ENCODE results near the gene SDR42E2. TPM values are rescaled to one million over a fixed set of nuclear protein-coding genes. Genes with fewer than 3 reads are reported as not detected.

SDR42E2 gene
- total RNA-seq, 1 donor from 2014 or later = not detected

- DNase-seq (ENCODE audit: low spot score in 2 of 2) = peak; percentile 34 to 90
- Histone ChIP-seq H3K9me3 (no peaks in the 10 kb centered on the region), H3K27ac (peak overlapping the region; percentile 86 to 98), H3K36me3 (no peaks in the 10 kb centered on the region), H3K27me3 (no peaks in the 10 kb centered on the region), H3K4me3 (peak overlapping the region; percentile 69 to 82), H3K4me1 (peaks cover 9 to 20% of the 10 kb centered on the region in 2 donors)
- no peak for TF ChIP-seq CTCF (IDR thresholded peaks at IDR 0.05)
- intact Hi-C loops (cut with DNase I) = loop anchor here (1.0 to 10.0 kb wide), 8 partner anchors 109 to 1455 kb away; partner anchors contain the start of genes DCTN5, DCUN1D3, LYRM1 and PALB2
Observed at GRCh38 chr16:22190081-22190775, 27.9 kb downstream of the SDR42E2 start.

- Histone ChIP-seq H3K9me3 (no peaks in the 10 kb centered on the region), H3K4me1 (peaks cover 9 to 20% of the 10 kb centered on the region in 2 donors), H3K27ac (peak overlapping the region; percentile 95 to 98), H3K27me3 (no peaks in the 10 kb centered on the region), H3K36me3 (no peaks in the 10 kb centered on the region), H3K4me3 (peak overlapping the region; percentile 58 to 64)
- DNase-seq (ENCODE audit: low spot score in 2 of 2) = peak; percentile 99 to 100
- intact Hi-C loops (cut with DNase I) = loop anchor here (1.0 to 10.0 kb wide), 9 partner anchors 15 to 1454 kb away; partner anchors contain the start of genes DCTN5, DCUN1D3, EEF2K and LYRM1
- no peak for TF ChIP-seq CTCF (IDR thresholded peaks at IDR 0.05)
Observed at GRCh38 chr16:22190776-22191531, 28.6 kb downstream of the SDR42E2 start.

GRCh38 chr16:22191532-22192260, 29.4 kb downstream of the SDR42E2 start:
- Histone ChIP-seq H3K27me3 (no peaks in the 10 kb centered on the region), H3K4me1 (peaks cover 9 to 22% of the 10 kb centered on the region in 2 donors), H3K36me3 (no peaks in the 10 kb centered on the region), H3K27ac (peak overlapping the region; percentile 95 to 98), H3K9me3 (no peaks in the 10 kb centered on the region), H3K4me3 (peak overlapping the region; percentile 58 to 64)
- TF ChIP-seq CTCF (IDR thresholded peaks at IDR 0.05) = no peak
- no peak for DNase-seq (ENCODE audit: low spot score in 2 of 2)
- intact Hi-C loops (cut with DNase I) = loop anchor here (1.0 to 10.0 kb wide), 8 partner anchors 15 to 1453 kb away; partner anchors contain the start of genes DCTN5, DCUN1D3, EEF2K and LYRM1

- Histone ChIP-seq H3K27ac (peak overlapping the region; percentile 95 to 98), H3K27me3 (no peaks in the 10 kb centered on the region), H3K9me3 (no peaks in the 10 kb centered on the region), H3K36me3 (no peaks in the 10 kb centered on the region), H3K4me1 (peaks cover 9 to 22% of the 10 kb centered on the region in 2 donors), H3K4me3 (peak overlapping the region; percentile 58 to 64)
- TF ChIP-seq CTCF (IDR thresholded peaks at IDR 0.05) = no peak
- peak; percentile 75 to 94 for DNase-seq (ENCODE audit: low spot score in 2 of 2)
- intact Hi-C loops (cut with DNase I) = loop anchor here (5.0 to 10.0 kb wide), 5 partner anchors 688 to 1452 kb away; partner anchors contain the start of genes DCTN5, DCUN1D3, LYRM1 and PALB2
Observed at GRCh38 chr16:22192261-22193062, 30.2 kb downstream of the SDR42E2 start.
